A549 (cell line): ENCODE data around the gene ARL6.

ENCODE experiments used
- CEBPB ChIP-seq, 2 experiments: fragments of >200 bp in 1 of 2; sonication (Bioruptor Twin) in 1 of 2; formaldehyde crosslinking in 1 of 2; IDR thresholded peaks; 2 replicates each; pipeline ENCODE4 v1.6.1; 2012 to 2016
- CTCF ChIP-seq: fragments of >200 bp; sonication (Bioruptor Twin); formaldehyde crosslinking; IDR thresholded peaks from 3 replicates; pipeline ENCODE4 v1.5.1; 2016
- EP300 ChIP-seq, 2 experiments: fragments of >200 bp; sonication (Bioruptor Twin); formaldehyde crosslinking; IDR thresholded peaks; 2 replicates in 1 of 2; 3 replicates in 1 of 2; pipeline ENCODE4 v1.6.1; 2016 to 2017
- JUN ChIP-seq, 2 experiments: fragments of >200 bp; sonication (Bioruptor Twin); formaldehyde crosslinking; IDR thresholded peaks; 2 replicates in 1 of 2; 3 replicates in 1 of 2; pipeline ENCODE4 v1.6.1; 2016 to 2017
- MAFK ChIP-seq: fragments of 450-650 bp; IDR thresholded peaks from 2 replicates; pipeline ENCODE4 v1.6.1; 2014; ENCODE audit not compliant: partially characterized antibody
- MAX ChIP-seq: IDR thresholded peaks from 2 replicates; pipeline ENCODE4 v1.6.1; 2012
- NR3C1 ChIP-seq: fragments of >200 bp; sonication (Bioruptor Twin); formaldehyde crosslinking; IDR thresholded peaks from 3 replicates; pipeline ENCODE4 v1.6.1; 2017
- PHF8 ChIP-seq: fragments of 200-600 bp; sonication (generic); IDR thresholded peaks from 2 replicates; pipeline ENCODE4 v1.6.1; 2016; ENCODE audit warnings: low read depth, mild to moderate bottlenecking, antibody characterized with exemption, moderate library complexity, borderline replicate concordance
- POLR2A ChIP-seq: IDR thresholded peaks from 2 replicates; pipeline ENCODE4 v1.6.1; 2012; ENCODE audit warnings: mild to moderate bottlenecking, low read length
- POLR2AphosphoS2 ChIP-seq: conservative IDR thresholded peaks from 2 replicates; pipeline ENCODE4 v1.6.1; 2012; ENCODE audit warnings: low read length, improper control_type of control experiment, inconsistent platforms
- RAD21 ChIP-seq, 2 experiments: fragments of >200 bp in 1 of 2; sonication (Bioruptor Twin) in 1 of 2; formaldehyde crosslinking in 1 of 2; IDR thresholded peaks in 1 of 2; conservative IDR thresholded peaks in 1 of 2; 2 replicates in 1 of 2; 3 replicates in 1 of 2; pipeline ENCODE4 v1.6.1; 2012 to 2018; ENCODE audit warnings: inconsistent platforms in 1 of 2
- REST ChIP-seq: fragments of 200-600 bp; sonication (generic); IDR thresholded peaks from 2 replicates; pipeline ENCODE4 v1.6.1; 2016; ENCODE audit warnings: antibody characterized with exemption, mild to moderate bottlenecking, moderate library complexity
- USF2 ChIP-seq: fragments of 450-650 bp; IDR thresholded peaks from 2 replicates; pipeline ENCODE4 v1.6.1; 2014; ENCODE audit warnings: antibody characterized with exemption

- TF ChIP-seq CTCF (peak; percentile 37; the same call in 2 of the 3 replicates), MAX (peak; percentile 80; the same call in 1 of the 2 replicates), RAD21 (conservative IDR thresholded peaks at IDR 0.05 in 1 of 2, IDR thresholded peaks at IDR 0.05 in 1 of 2) (no peak), POLR2A (peak; percentile 69), REST (no peak), USF2 (no peak), MAFK (no peak), NR3C1 (no peak), CEBPB (IDR thresholded peaks at IDR 0.05) (no peak), POLR2AphosphoS2 (no peak), JUN (IDR thresholded peaks at IDR 0.05) (peak in 1 of 2 experiments; percentile 74; a peak in 2 of 5 replicates), EP300 (IDR thresholded peaks at IDR 0.05) (no peak), PHF8 (peak; percentile 45)
These were observed at the start of gene ARL6 for GRCh38 chr3:97764407-97765238.
